ENCODE measurements around the gene CNTNAP2.

CNTNAP2 gene

GRCh38 chr7:146736446-146737190 lies 620.0 kb downstream of the CNTNAP2 start:
- H3K9me3 ChIP-seq (ENCODE audit: insufficient read depth, low read length, severe bottlenecking) = peaks cover 10% of the 10 kb centered on the region
- ATAC-seq (ENCODE audit: insufficient read depth, low read depth) = no peak
- DNase-seq = no peak
- H3K36me3 ChIP-seq (ENCODE audit: insufficient read depth, low read length) = no peaks in the 10 kb centered on the region
- H4K20me1 ChIP-seq (ENCODE audit: insufficient read depth, low read length) = no peaks in the 10 kb centered on the region
- no peak overlapping the region for H3K4me2 ChIP-seq (ENCODE audit: insufficient read depth, low read length)
- no peak for TF ChIP-seq EZH2 (IDR thresholded peaks at IDR 0.05; ENCODE audit: borderline replicate concordance, low read depth, low read length, severe bottlenecking)
- TF ChIP-seq, protein P1, sequence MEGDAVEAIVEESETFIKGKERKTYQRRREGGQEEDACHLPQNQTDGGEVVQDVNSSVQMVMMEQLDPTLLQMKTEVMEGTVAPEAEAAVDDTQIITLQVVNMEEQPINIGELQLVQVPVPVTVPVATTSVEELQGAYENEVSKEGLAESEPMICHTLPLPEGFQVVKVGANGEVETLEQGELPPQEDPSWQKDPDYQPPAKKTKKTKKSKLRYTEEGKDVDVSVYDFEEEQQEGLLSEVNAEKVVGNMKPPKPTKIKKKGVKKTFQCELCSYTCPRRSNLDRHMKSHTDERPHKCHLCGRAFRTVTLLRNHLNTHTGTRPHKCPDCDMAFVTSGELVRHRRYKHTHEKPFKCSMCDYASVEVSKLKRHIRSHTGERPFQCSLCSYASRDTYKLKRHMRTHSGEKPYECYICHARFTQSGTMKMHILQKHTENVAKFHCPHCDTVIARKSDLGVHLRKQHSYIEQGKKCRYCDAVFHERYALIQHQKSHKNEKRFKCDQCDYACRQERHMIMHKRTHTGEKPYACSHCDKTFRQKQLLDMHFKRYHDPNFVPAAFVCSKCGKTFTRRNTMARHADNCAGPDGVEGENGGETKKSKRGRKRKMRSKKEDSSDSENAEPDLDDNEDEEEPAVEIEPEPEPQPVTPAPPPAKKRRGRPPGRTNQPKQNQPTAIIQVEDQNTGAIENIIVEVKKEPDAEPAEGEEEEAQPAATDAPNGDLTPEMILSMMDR (IDR thresholded peaks at IDR 0.05; ENCODE audit: borderline replicate concordance, extremely low read depth, low read length, poor library complexity, severe bottlenecking) = no peak
- no peak overlapping the region for H3K9ac ChIP-seq (ENCODE audit: low read depth, low read length)
- no peaks in the 10 kb centered on the region for H3K4me1 ChIP-seq (ENCODE audit: insufficient read depth, low read length)
- H3K4me3 ChIP-seq (ENCODE audit: low read depth in 1 of 2, low read length in 2 of 2) = no peak overlapping the region
- H3K79me2 ChIP-seq (ENCODE audit: insufficient read depth, low read length) = no peaks in the 10 kb centered on the region
- no peaks in the 10 kb centered on the region for H3K27me3 ChIP-seq (ENCODE audit: insufficient read depth, low read length, poor library complexity)
- H2AFZ ChIP-seq (ENCODE audit: low read depth, low read length) = no peak overlapping the region
- no peak overlapping the region for H3K27ac ChIP-seq (ENCODE audit: low read length)

DNA sequence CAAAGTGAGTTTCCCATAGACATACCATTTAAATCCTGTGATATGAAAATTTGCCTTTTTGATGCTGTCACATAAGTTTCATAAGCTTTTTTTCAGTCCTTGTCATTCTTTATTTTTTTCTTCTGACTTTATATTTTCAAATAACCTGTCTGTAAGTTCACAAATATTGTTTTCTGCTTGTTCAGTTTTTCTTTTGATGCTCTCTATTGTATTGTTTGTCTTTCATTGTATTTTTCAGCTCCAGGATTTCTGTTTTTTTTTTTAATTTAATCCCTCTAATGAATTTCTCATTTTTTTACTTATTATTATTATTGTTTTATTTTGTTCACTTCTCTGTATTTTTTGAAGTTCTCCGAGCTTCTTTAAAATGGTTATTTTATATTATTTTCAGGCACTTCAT lies 623.4 kb downstream of the CNTNAP2 start:
- H2AFZ ChIP-seq (ENCODE audit: low read depth, low read length) = no peak overlapping the region
- H3K79me2 ChIP-seq (ENCODE audit: insufficient read depth, low read length) = no peaks in the 10 kb centered on the region
- H4K20me1 ChIP-seq (ENCODE audit: insufficient read depth, low read length) = no peaks in the 10 kb centered on the region
- H3K36me3 ChIP-seq (ENCODE audit: insufficient read depth, low read length) = no peaks in the 10 kb centered on the region
- no peaks in the 10 kb centered on the region for H3K27me3 ChIP-seq (ENCODE audit: insufficient read depth, low read length, poor library complexity)
- ATAC-seq (ENCODE audit: insufficient read depth, low read depth) (no peak), DNase-seq (no peak)
- no peak for TF ChIP-seq EZH2 (IDR thresholded peaks at IDR 0.05; ENCODE audit: borderline replicate concordance, low read depth, low read length, severe bottlenecking)
- TF ChIP-seq, protein P1 (IDR thresholded peaks at IDR 0.05; ENCODE audit: borderline replicate concordance, extremely low read depth, low read length, poor library complexity, severe bottlenecking) = no peak
- H3K4me3 ChIP-seq (ENCODE audit: low read depth in 1 of 2, low read length in 2 of 2) = no peak overlapping the region
- peaks cover 10% of the 10 kb centered on the region for H3K9me3 ChIP-seq (ENCODE audit: insufficient read depth, low read length, severe bottlenecking)
- H3K9ac ChIP-seq (ENCODE audit: low read depth, low read length) = no peak overlapping the region
- H3K27ac ChIP-seq (ENCODE audit: low read length) = no peak overlapping the region
- H3K4me1 ChIP-seq (ENCODE audit: insufficient read depth, low read length) = no peaks in the 10 kb centered on the region
- no peak overlapping the region for H3K4me2 ChIP-seq (ENCODE audit: insufficient read depth, low read length)

GRCh38 chr7:146741911-146742310 lies 625.3 kb downstream of the CNTNAP2 start:
- no peak for TF ChIP-seq EZH2 (IDR thresholded peaks at IDR 0.05; ENCODE audit: borderline replicate concordance, low read depth, low read length, severe bottlenecking)
- TF ChIP-seq, protein P1 (IDR thresholded peaks at IDR 0.05; ENCODE audit: borderline replicate concordance, extremely low read depth, low read length, poor library complexity, severe bottlenecking) = no peak
- H3K9ac ChIP-seq (ENCODE audit: low read depth, low read length) = no peak overlapping the region
- no peaks in the 10 kb centered on the region for H4K20me1 ChIP-seq (ENCODE audit: insufficient read depth, low read length)
- H3K4me1 ChIP-seq (ENCODE audit: insufficient read depth, low read length) = no peaks in the 10 kb centered on the region
- H3K27ac ChIP-seq (ENCODE audit: low read length) = no peak overlapping the region
- no peaks in the 10 kb centered on the region for H3K36me3 ChIP-seq (ENCODE audit: insufficient read depth, low read length)
- no peak overlapping the region for H3K4me3 ChIP-seq (ENCODE audit: low read depth in 1 of 2, low read length in 2 of 2)
- no peak overlapping the region for H2AFZ ChIP-seq (ENCODE audit: low read depth, low read length)
- ATAC-seq (ENCODE audit: insufficient read depth, low read depth) (no peak), DNase-seq (no peak)
- no peak overlapping the region for H3K4me2 ChIP-seq (ENCODE audit: insufficient read depth, low read length)
- H3K27me3 ChIP-seq (ENCODE audit: insufficient read depth, low read length, poor library complexity) = no peaks in the 10 kb centered on the region
- peaks cover 10% of the 10 kb centered on the region for H3K9me3 ChIP-seq (ENCODE audit: insufficient read depth, low read length, severe bottlenecking)
- no peaks in the 10 kb centered on the region for H3K79me2 ChIP-seq (ENCODE audit: insufficient read depth, low read length)
